GM12878 (cell line): ENCODE data around the gene SORCS2. TPM values are rescaled to one million over a fixed set of nuclear protein-coding genes. Genes with fewer than 3 reads are reported as not detected.

Source experiments
- ATAC-seq: fragments of 200-7000 bp; cut with Tn5 transposase; 3 replicates; pipeline ENCODE4 v1.9.1; 2020; ENCODE audit warnings: mild to moderate bottlenecking, moderate library complexity
- BruUV-seq: library from RNA; stranded (reverse); fragments of 400-500 nt; replicated peaks from 2 replicates; lab custom pipeline; 2021; lab: Mats Ljungman, UMichigan
- CTCF ChIA-PET: fragments of 300-600 bp; sonication (Branson Sonifier 250); formaldehyde crosslinking; extraction: SDS; loops from one replicate; lab custom pipeline; 2021; ENCODE audit warnings: inconsistent platforms; lab: Yijun Ruan, JAX
- POLR2A ChIA-PET: fragments of 350-600 bp; formaldehyde crosslinking; extraction: SDS; loops from one replicate; lab custom pipeline; 2021; ENCODE audit warnings: inconsistent platforms; lab: Charles Lee
- RAD21 ChIA-PET: fragments of 300-600 bp; sonication (Branson Sonifier 250); formaldehyde crosslinking; loops from one replicate; lab custom pipeline; 2023; ENCODE audit warnings: antibody characterized with exemption; ENCODE audit not compliant: unreplicated experiment; lab: Charles Lee
- SMC1A ChIA-PET: fragments of 300-600 bp; sonication (Branson Sonifier 250); formaldehyde crosslinking; loops from one replicate; lab custom pipeline; 2023; ENCODE audit not compliant: unreplicated experiment, uncharacterized antibody; lab: Charles Lee
- DNase-seq: peaks from one replicate; pipeline ENCODE4 v3.0.0-alpha.2; 2011; ENCODE audit warnings: low read depth, low spot score
- FAIRE-seq: peaks from 3 replicates; lab custom pipeline; 2011; peaks lifted over from hg19 to GRCh38; lab: Jason Lieb, UNC
- H2AFZ ChIP-seq: 2 replicates; pipeline ENCODE4 v1.6.0; 2011; ENCODE audit warnings: low read depth, low read length, control low read depth; ENCODE audit not compliant: control insufficient read depth
- H3K27ac ChIP-seq: 2 replicates; pipeline ENCODE4 v1.5.1; 2011; ENCODE audit warnings: control low read depth; ENCODE audit not compliant: control insufficient read depth, insufficient read depth
- H3K27me3 ChIP-seq, 2 experiments: replicated peaks in 1 of 2; 2 replicates each; pipeline versions ENCODE4 v1.6.0 to v1.6.1; 2011; ENCODE audit warnings: low read length in 1 of 2; ENCODE audit not compliant: control insufficient read depth in 2 of 2, insufficient read depth in 2 of 2
- H3K36me3 ChIP-seq, 2 experiments: 2 replicates each; pipeline ENCODE4 v1.5.1; 2011; ENCODE audit warnings: low read length in 1 of 2; ENCODE audit not compliant: control insufficient read depth in 2 of 2, insufficient read depth in 2 of 2
- H3K4me1 ChIP-seq: 2 replicates; pipeline ENCODE4 v1.6.1; 2011; ENCODE audit warnings: mild to moderate bottlenecking, low read length, moderate library complexity, mixed read lengths; ENCODE audit not compliant: control insufficient read depth, insufficient read depth
- H3K4me2 ChIP-seq: 2 replicates; pipeline ENCODE4 v1.6.0; 2011; ENCODE audit warnings: control low read depth; ENCODE audit not compliant: control insufficient read depth, insufficient read depth
- H3K4me3 ChIP-seq: fragments of 200-600 bp; sonication (generic); 2 replicates; pipeline ENCODE4 v1.5.1; 2016
- H3K79me2 ChIP-seq: 2 replicates; pipeline ENCODE4 v1.6.0; 2011; ENCODE audit warnings: low read length; ENCODE audit not compliant: control insufficient read depth, insufficient read depth
- H3K9ac ChIP-seq: 2 replicates; pipeline ENCODE4 v1.8.0; 2011; ENCODE audit warnings: low read length, control low read depth, mixed read lengths; ENCODE audit not compliant: control insufficient read depth, insufficient read depth
- H3K9me3 ChIP-seq: replicated peaks from 3 replicates; pipeline ENCODE4 v1.5.1; 2011; ENCODE audit warnings: mild to moderate bottlenecking, low read length; ENCODE audit not compliant: control insufficient read depth, insufficient read depth
- H4K20me1 ChIP-seq: 2 replicates; pipeline ENCODE4 v1.6.0; 2011; ENCODE audit not compliant: control insufficient read depth, insufficient read depth
- BACH1 ChIP-seq: fragments of 450-650 bp; IDR thresholded peaks from 2 replicates; pipeline ENCODE4 v1.6.1; 2017; ENCODE audit warnings: mild to moderate bottlenecking, borderline replicate concordance
- BHLHE40 ChIP-seq, 2 experiments: fragments of 450-650 bp in 1 of 2; IDR thresholded peaks; 2 replicates each; pipeline ENCODE4 v1.6.1; 2011 to 2017; ENCODE audit warnings: low read depth in 2 of 2, borderline replicate concordance in 1 of 2, improper control_type of control experiment in 1 of 2, low read length in 1 of 2, mild to moderate bottlenecking in 1 of 2
- FOXK2 ChIP-seq: fragments of 450-650 bp; IDR thresholded peaks from 2 replicates; pipeline ENCODE4 v1.6.1; 2017; ENCODE audit warnings: mild to moderate bottlenecking, moderate library complexity
- KAT2A ChIP-seq: conservative IDR thresholded peaks from 2 replicates; pipeline ENCODE4 v1.6.1; 2011; ENCODE audit warnings: low read depth, low read length; ENCODE audit not compliant: control insufficient read depth
- MXI1 ChIP-seq: fragments of 150-350 bp; IDR thresholded peaks from 2 replicates; pipeline ENCODE4 v1.6.1; 2011; ENCODE audit warnings: low read depth, mild to moderate bottlenecking, inconsistent platforms, low read length, improper control_type of control experiment
- MYC ChIP-seq: IDR thresholded peaks from 2 replicates; pipeline ENCODE4 v1.6.1; 2011; ENCODE audit warnings: mild to moderate bottlenecking, low read length, moderate library complexity, inconsistent platforms; ENCODE audit not compliant: insufficient read depth, insufficient replicate concordance, insufficient read length, severe bottlenecking
- NBN ChIP-seq: fragments of 450-650 bp; IDR thresholded peaks from 2 replicates; pipeline ENCODE4 v1.6.1; 2016
- NR2C1 ChIP-seq: fragments of 450-650 bp; IDR thresholded peaks from 2 replicates; pipeline ENCODE4 v1.6.1; 2017; ENCODE audit warnings: antibody characterized with exemption, mild to moderate bottlenecking, moderate library complexity
- SREBF2 ChIP-seq: IDR thresholded peaks from 2 replicates; pipeline ENCODE4 v1.6.1; 2012; ENCODE audit warnings: mild to moderate bottlenecking, low read length
- ZNF274 ChIP-seq: IDR thresholded peaks from one replicate; pipeline ENCODE4 v1.8.0; 2011; ENCODE audit not compliant: insufficient read length, insufficient read depth
- WGBS: methylation state at CpG from one replicate; pipeline ENCODE4 v1.1.6; 2016; ENCODE audit warnings: low lambda C conversion rate; ENCODE audit not compliant: insufficient replicate concordance, insufficient coverage; ENCODE audit errors: missing lambda C conversion rate; 5-methylcytosine and 5-hydroxymethylcytosine counted together
- in situ Hi-C: fragments of 300-500 bp; cut with MboI; formaldehyde crosslinking; loops from 9 replicates; pipeline ENCODE4 v1.14.3; 2018; ENCODE audit warnings: mixed read lengths
- intact Hi-C: fragments of 100-400 bp; cut with micrococcal nuclease; formaldehyde crosslinking; loops from one replicate; pipeline ENCODE4 v1.14.2; 2022; ENCODE audit not compliant: unreplicated experiment
- polyA plus RNA-seq, 11 experiments: library from polyadenylated mRNA; depleted of rRNA in 4 of 11; unstranded in 6 of 11; stranded (reverse) in 5 of 11; fragments of >200 nt; fragmentation: Nextera tagmentation in 4 of 11; fragmentation: Illumina TruSeq in 1 of 11; extraction: Ambion mirVana in 4 of 11; extraction: Trizol in 1 of 11; gene quantifications; 1 replicate in 1 of 11; 2 replicates in 10 of 11; pipeline versions ENCODE4 v1.2.1 to v1.2.3, GENCODE V29; 2011 to 2016; ENCODE audit warnings: inconsistent platforms in 2 of 11, missing spikeins in 2 of 11, low read depth in 1 of 11
- total RNA-seq, 4 experiments: library from RNA; depleted of rRNA in 3 of 4; stranded (reverse); fragments of >200 nt in 3 of 4; fragmentation: Illumina TruSeq in 1 of 4; extraction: Trizol in 1 of 4; gene quantifications; 2 replicates each; pipeline versions ENCODE4 v1.2.1 to v1.2.3, GENCODE V29; 2013 to 2021
- TF ChIP-seq, protein P1 (sequence below): fragments of 450-650 bp; IDR thresholded peaks from 2 replicates; pipeline ENCODE4 v1.6.1; 2016; ENCODE audit warnings: mild to moderate bottlenecking
- TF ChIP-seq, protein P2 (sequence below): fragments of 150-350 bp; IDR thresholded peaks from 2 replicates; pipeline ENCODE4 v1.6.1; 2014; ENCODE audit warnings: mild to moderate bottlenecking, low read depth, low read length
- TF ChIP-seq, protein P3 (sequence below): fragments of 450-650 bp; IDR thresholded peaks from 2 replicates; pipeline ENCODE4 v1.6.1; 2017; ENCODE audit warnings: borderline replicate concordance

SORCS2 gene
- total and polyA plus RNA-seq, 10 of the 15 experiments (the other 5 are each of a cell fraction or from before 2014, with no cell fraction given), result 0.01 to 0.15 (median 0.05) TPM; not detected in 5

DNA sequence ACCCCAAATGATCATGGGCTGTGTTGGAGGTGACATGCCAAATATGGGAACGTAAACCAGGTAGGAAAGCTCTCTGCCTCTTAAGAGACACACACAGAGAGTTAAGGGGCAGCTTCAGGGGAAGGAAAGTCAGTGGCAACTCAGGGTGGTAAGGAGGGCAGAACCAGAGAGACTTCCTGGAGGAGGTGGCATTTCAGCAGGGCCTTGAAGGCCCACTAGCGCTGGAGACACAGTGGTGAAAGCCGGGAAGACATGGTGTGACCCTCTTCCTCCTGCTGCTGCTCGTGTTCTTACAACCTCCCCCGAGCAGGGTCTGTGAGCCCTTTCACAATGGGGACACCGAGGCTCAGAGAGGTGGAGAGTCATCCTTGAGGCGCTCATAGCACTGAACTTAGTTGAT is 68.2 kb downstream of the SORCS2 start:
- SMC1A ChIA-PET, result no interaction called here
- WGBS, result 31% methylated on average over 7 of the region's 7 CpGs
- no peak overlapping the region for H3K4me2 ChIP-seq
- no peak overlapping the region for H2AFZ ChIP-seq
- H3K36me3 ChIP-seq, result no peaks in the 10 kb centered on the region
- H3K27me3 ChIP-seq, result peaks cover 0 to 7% of the 10 kb centered on the region in 2 experiments; a peak in 2 of 4 replicates
- no peak overlapping the region for H3K9ac ChIP-seq
- no peak overlapping the region for H3K27ac ChIP-seq
- ATAC-seq (no peak), FAIRE-seq (no peak), DNase-seq (no peak)
- BruUV-seq, result no TSS peak
- RAD21 ChIA-PET, result no interaction called here
- no peak for TF ChIP-seq NBN
- in situ Hi-C loops, result no loop called here
- H3K4me3 ChIP-seq, result no peak overlapping the region
- CTCF ChIA-PET, result no interaction called here
- intact Hi-C loops, result no loop called here
- peaks cover 9% of the 10 kb centered on the region; the same call in 1 of the 3 replicates for H3K9me3 ChIP-seq
- H3K4me1 ChIP-seq, result no peaks in the 10 kb centered on the region
- no peaks in the 10 kb centered on the region for H4K20me1 ChIP-seq
- H3K79me2 ChIP-seq, result no peaks in the 10 kb centered on the region
- POLR2A ChIA-PET, result no interaction called here

DNA sequence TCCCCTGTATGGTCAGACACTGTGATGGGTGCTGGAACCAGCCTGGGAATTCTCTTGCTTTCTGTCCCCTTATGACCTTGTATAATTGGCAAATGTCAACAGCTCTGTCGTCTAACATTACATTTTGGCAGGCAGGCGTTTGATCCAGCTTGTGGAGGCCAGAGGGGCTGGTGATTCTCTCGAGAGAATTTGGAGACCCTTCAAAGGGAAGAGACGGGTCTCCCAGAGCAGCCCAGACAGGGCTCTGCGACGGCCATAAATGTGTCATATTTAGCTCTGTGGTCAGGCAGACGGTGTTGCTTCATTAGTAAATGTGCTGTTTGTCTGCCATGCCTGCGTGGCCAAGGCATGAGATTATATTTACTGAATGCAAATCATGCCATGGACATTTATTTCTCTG is 68.7 kb downstream of the SORCS2 start:
- H2AFZ ChIP-seq, result no peak overlapping the region
- TF ChIP-seq ZNF274 (no peak), BACH1 (no peak), BHLHE40 (IDR thresholded peaks at IDR 0.05; ENCODE audit: borderline replicate concordance in 1 of 2, low read depth in 2 of 2, low read length in 1 of 2) (no peak), MXI1 (no peak), FOXK2 (no peak), KAT2A (no peak), NR2C1 (no peak), SREBF2 (no peak), MYC (no peak)
- TF ChIP-seq, protein P1, sequence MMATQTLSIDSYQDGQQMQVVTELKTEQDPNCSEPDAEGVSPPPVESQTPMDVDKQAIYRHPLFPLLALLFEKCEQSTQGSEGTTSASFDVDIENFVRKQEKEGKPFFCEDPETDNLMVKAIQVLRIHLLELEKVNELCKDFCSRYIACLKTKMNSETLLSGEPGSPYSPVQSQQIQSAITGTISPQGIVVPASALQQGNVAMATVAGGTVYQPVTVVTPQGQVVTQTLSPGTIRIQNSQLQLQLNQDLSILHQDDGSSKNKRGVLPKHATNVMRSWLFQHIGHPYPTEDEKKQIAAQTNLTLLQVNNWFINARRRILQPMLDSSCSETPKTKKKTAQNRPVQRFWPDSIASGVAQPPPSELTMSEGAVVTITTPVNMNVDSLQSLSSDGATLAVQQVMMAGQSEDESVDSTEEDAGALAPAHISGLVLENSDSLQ, result no peak
- TF ChIP-seq, protein P2, sequence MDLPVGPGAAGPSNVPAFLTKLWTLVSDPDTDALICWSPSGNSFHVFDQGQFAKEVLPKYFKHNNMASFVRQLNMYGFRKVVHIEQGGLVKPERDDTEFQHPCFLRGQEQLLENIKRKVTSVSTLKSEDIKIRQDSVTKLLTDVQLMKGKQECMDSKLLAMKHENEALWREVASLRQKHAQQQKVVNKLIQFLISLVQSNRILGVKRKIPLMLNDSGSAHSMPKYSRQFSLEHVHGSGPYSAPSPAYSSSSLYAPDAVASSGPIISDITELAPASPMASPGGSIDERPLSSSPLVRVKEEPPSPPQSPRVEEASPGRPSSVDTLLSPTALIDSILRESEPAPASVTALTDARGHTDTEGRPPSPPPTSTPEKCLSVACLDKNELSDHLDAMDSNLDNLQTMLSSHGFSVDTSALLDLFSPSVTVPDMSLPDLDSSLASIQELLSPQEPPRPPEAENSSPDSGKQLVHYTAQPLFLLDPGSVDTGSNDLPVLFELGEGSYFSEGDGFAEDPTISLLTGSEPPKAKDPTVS, result no peak
- TF ChIP-seq, protein P3, sequence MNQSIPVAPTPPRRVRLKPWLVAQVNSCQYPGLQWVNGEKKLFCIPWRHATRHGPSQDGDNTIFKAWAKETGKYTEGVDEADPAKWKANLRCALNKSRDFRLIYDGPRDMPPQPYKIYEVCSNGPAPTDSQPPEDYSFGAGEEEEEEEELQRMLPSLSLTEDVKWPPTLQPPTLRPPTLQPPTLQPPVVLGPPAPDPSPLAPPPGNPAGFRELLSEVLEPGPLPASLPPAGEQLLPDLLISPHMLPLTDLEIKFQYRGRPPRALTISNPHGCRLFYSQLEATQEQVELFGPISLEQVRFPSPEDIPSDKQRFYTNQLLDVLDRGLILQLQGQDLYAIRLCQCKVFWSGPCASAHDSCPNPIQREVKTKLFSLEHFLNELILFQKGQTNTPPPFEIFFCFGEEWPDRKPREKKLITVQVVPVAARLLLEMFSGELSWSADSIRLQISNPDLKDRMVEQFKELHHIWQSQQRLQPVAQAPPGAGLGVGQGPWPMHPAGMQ, result no peak

More for the DNA sequence above, 68.7 kb downstream of the SORCS2 start:
- FAIRE-seq, result no peak
- Histone ChIP-seq H3K4me3 (no peak overlapping the region), H3K36me3 (no peaks in the 10 kb centered on the region), H3K9me3 (peaks cover 9% of the 10 kb centered on the region; the same call in 1 of the 3 replicates), H3K27me3 (peaks cover 0 to 8% of the 10 kb centered on the region in 2 experiments; a peak in 2 of 4 replicates), H3K4me2 (no peak overlapping the region), H3K4me1 (no peaks in the 10 kb centered on the region), H3K27ac (no peak overlapping the region), H3K79me2 (no peaks in the 10 kb centered on the region), H4K20me1 (no peaks in the 10 kb centered on the region), H3K9ac (no peak overlapping the region)
- ChIA-PET RAD21 (no interaction called here), SMC1A (no interaction called here), POLR2A (no interaction called here), CTCF (no interaction called here)
- 0% methylated on average over 8 of the region's 8 CpGs for WGBS
- intact Hi-C loops (no loop called here), in situ Hi-C loops (no loop called here)
- no peak for ATAC-seq
- no TSS peak for BruUV-seq
- DNase-seq, result no peak
